Endometrium (tissue), 2 donors: ENCODE results near the gene ASTN2.
A peak's percentile ranks its signal among the peaks of the same experiment; 100 is the strongest.

ENCODE experiments used
- FAIRE-seq: peaks from 2 replicates; lab custom pipeline; 2012; peaks lifted over from hg19 to GRCh38; lab: Jason Lieb, UNC
- donor health status: control.
- donor health status: control.

ASTN2 gene

DNA sequence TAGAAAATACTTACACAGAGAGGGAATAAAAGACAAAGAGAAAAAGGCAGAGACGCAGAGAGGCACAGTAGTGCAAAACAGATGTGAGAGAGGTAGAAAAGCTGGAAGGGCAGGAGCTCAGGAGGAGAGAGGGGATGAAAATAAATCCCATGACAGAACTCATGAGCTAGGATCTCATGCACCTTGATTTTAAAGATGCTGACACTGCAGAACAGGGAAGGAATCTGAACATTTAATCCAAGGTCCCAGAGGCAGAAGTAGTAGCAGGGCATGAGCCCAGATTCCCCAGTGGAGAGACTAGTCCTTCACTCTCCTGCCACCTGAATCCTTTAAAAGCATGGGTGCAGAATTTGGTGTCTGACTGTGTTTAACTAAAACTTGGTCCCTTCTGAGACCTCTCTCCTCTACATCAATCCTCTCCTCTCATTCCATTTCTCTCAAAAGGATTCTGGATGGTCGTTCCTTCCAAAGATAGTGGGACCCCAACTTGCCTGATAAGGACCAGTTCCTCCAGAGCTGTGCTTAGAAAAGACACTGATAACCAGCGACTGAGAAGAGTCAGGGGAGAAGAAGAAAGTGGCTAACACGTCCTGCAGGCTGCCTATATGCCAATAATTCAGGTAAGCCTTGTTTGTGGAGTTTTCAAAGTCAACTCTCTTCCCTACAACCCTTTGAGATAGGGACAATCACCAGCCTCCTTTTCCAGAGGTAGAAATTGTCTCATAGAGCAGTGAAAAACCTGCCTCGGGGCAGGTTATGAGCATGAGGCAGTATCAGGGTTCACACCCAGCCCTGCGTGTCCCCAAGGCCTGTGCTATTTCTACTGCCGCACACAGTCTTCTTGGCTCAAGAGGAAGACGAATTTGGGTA is 931.0 kb downstream of the ASTN2 start:
- no peak for FAIRE-seq

DNA sequence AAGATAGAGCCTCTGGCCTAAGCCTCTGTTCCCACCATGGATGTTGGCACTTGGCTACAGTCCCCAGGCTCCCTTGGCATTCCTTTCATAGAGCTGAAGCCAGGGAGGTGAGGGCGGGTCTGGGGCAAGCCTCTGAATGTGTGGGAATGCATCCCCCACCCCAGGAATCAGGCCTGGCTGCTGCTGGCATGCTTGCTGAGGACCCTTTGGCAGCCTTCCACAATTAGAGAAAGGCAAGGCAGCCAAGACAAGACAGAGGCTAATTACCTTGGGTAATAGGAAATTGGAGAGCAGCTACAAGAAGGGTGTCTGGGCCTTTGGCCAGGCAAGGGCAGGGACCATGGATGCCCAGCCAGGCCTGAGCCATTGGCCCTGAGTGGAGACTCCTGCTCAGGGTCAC is 932.1 kb downstream of the ASTN2 start:
- FAIRE-seq: no peak

DNA sequence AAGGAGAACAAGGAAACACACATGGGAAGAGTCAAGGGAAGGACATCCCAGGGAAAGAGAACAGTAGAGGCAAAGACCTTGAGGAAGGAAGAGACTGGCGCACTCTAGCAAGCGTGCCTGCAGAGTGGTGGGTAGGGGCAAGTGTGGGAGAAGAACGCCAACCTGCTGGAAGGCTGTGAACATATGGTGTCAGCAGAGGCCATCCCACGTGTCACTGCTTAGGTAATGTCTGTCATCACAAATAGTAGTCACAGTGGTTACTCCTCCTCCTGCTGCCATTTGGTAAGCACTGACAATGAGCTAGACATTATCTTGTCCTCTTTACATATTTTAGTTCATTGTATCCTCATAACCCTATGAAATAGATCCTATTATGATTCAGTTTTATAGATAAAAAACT is 934.2 kb downstream of the ASTN2 start:
- no peak for FAIRE-seq

DNA sequence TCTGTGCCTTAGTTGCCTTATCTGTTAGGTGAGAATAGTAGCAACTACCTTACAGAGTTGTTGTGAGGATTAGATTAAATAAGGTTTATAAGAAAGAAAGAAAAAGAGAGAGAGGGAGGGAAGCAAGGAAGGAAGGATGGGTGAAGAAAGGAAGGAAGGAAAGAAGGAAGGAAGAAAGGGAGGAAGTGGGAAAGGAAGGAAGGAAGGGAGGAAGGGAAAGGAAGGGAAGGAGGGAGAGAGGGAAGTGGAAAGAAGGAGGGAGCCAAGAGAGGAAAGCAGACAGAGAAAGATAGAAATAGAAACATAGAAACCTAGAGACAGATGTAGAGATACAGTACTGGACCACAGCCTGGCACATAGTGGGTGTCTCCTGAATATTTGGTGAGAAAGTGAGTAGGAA is 934.9 kb downstream of the ASTN2 start:
- no peak for FAIRE-seq

DNA sequence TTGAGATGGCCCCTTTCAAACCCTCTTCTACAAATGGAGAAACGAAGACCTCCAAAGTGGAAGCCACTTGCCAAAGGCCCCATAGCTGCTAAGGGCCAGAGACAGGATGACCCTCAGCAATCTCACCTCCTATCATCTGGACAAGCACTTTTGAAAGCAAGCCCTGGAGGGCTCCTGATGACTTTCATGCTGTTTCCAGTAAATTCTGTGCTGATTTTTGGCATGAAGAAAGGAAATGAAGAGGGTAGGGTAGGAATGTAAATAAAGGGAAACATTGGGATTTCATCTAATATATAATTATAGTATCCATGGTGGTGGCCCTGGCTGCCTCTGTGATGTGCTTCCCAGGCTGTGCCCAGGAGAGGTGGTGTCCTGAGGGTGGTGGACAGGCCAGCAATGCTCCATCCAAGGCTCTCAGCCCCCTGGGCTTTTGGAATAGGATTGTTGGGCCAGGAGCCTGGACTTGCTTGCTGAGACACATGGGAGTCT is 935.8 kb downstream of the ASTN2 start:
- no peak for FAIRE-seq

DNA sequence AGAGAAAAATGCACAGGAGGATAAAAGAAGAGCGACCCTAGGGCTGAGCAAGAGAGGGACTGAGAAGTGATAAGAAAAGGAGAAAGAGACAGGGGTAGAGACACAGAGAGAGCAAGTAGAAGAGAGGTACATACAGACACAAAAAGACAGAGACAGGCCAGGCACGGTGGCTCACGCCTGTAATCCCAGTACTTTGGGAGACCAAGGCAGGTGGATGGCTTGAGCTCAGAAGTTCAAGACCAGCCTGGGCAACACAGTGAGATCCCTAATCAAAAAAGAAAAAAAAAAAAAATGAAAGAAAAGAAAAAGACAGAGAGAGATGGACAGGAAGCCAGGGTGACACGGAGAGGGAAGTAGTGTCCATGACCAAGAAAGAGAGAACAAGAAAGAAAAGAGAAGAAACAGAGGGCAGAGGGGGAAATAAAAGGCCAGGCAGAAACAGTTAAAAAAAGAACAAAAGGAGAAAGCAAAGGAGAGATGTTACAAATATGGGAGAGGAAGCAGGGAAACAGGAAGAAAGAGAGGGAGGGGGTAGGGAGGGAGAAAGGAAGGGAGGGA is 937.2 kb downstream of the ASTN2 start:
- no peak for FAIRE-seq

DNA sequence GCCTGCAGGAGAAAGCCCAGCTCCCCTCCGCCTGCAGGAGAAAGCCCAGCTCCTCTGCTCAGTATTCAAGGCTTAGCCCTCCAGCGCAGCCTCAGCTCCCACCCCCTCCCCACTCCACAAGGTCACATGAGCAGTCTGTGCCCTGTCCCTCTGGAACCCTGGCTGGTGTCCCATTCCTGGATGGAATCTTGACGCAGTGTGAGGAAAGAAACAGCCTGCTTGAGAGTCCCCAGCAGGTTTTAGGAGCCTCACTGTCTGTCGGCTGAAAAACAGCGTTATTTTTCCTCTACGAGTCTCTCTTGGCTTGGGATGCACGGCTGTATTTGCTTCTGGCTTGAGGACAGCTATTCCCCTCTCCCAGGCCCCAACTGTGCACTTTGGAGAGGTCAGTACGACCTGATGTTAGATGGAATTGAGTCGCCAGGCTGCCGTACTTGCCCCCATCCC is 937.9 kb downstream of the ASTN2 start:
- no peak for FAIRE-seq

DNA sequence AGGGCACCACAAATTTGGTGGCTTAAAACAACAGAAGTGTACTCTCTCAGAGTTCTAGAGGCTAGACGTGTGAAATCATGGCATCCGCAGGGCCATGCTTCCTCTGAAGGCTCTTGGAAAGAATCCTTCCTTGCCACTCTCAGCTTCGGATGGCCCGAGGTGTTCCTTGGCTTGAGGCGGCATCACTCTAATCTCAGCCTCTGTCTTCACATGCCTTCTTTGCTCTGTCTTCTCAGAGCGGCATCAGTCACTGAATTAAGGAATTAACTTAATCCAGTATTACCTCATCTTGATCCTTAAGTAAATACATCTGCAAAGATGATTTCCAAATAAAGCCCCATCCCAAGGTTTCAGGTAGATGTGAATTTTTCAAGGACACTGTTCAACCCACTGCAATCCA is 938.9 kb downstream of the ASTN2 start:
- no peak for FAIRE-seq

DNA sequence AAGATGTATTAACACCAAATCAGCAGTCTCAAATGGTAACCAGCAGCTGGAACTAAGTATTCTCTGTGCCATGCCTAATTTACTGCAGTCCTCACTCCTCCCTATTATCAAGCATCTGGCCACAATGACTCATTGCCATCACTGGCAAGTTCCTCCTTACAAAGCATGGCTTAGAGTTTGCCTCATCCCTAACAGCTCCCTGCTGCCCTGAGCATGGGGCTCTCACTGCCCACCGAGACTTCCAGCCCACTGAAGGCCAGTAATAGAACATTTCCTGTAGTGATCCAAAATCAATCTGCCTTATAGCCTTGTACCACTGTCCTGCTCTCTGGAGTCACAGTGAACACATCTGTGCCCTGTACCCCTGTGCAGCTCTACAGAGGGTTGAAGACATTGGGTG is 939.7 kb downstream of the ASTN2 start:
- FAIRE-seq: no peak

DNA sequence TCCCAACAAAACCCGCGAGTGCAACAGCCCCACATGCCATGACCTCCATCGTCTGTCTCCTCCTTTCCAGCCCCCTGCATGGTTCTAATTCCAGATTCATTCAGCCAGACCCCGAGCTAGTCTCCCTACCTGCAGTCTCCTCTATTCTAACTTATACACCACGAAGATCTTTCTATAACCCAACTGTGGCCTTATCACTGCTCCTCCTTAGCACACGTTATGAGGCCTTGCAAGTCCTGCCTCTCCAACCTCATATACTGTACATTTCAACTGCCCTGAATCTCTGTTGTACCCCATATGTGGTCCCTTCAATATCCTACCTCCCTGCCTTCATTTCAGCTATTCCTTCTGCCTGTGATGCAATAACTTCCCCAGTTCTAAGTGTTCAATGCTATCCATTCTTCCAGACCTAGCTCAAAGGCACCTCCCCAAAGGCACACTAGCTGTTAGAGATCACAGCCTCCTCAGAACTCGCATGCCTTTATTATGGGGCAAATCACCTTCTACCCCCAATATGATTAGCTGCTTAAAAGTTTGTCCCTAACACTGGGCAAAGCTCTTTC is 942.8 kb downstream of the ASTN2 start:
- FAIRE-seq: no peak

DNA sequence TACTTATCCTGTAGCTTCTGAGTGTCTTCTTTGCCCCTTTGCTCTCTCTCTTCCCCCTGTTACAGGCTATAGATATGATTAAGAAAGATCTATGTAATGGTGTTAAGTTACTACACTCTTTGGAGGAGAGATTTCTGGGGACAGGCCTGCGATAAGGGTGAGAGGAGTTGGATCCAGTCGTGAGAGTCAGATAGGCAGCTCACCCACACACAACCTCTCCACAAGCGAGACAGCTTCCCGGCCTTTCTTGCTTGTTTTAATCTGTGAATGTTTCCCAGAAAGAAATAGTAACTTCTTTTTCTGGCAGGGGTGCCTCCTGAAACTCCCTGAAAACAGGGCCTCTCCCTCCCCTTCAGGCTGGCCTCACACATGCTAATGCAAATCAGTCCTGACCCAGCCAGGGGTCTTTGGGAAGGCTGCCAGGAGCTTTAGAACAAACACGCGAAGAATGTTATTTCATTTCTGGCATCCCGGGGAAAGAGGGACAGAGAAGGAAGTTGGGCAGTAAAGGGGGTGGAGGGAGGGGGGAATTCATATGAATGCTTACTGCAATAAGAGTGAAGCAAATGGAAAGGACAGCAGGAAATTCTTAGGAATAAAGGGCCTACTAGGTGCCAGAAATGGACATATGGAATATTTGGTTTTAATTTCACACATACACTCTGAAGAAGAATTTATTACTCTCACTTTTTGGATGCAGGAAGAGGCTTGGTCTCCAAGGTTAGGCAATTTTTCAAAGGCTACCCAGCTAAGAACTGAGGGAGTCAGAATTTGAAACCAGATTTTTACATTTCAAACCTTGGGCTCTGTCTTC is 943.6 kb downstream of the ASTN2 start:
- FAIRE-seq: peak; percentile 26

DNA sequence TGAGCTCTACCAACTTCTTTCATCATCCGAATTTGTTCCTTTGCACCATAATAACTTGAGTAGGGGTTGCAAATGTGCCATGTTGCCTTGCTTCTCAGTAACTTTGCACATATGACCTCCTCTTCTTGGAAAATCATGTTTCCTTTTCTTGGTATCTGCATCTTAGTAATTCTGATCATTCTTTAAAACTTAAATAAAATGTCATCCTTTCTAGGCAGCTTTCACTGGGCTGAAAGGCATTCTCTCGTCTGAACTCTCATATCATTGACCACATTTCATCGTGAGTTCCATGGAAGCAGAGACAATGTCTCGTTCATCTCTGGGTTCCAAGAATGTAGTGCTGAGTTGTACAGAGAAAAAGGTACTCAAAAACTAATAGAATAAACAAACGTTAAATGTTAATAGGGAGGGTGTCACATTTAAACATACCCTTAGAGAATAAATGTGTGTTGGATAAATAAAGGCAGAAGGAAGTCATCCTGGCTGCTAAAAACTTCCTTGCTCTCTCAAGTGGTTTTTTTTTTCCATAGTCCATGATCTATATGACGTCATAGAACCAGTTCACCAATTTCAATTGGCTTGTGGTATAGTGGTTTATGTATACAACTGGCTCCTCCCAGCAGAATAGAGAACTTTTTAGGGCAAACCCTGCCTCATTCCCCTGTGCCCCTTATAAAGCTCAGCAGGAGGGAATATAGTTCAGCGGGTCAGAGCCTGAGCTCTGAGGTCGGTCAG is 945.9 kb downstream of the ASTN2 start:
- FAIRE-seq: no peak

DNA sequence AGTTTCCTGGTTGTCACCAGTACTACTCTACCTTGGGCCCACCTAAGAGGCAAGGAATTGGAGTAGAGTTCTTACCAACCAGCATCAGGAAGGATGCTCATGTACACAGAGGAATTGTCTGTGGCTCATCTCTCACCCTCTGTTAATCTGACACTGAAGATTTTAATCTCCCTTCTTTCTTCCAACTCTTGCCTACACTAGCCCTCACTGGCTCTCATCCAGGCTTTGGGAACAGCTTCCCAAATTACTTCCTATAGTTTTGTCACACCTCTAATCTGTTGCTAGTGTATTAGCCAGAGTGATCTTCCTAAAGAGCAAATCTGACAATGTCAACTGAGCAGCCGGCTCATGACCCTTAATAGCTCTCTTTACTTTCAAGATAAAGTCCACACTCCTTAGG is 946.5 kb downstream of the ASTN2 start:
- no peak for FAIRE-seq

DNA sequence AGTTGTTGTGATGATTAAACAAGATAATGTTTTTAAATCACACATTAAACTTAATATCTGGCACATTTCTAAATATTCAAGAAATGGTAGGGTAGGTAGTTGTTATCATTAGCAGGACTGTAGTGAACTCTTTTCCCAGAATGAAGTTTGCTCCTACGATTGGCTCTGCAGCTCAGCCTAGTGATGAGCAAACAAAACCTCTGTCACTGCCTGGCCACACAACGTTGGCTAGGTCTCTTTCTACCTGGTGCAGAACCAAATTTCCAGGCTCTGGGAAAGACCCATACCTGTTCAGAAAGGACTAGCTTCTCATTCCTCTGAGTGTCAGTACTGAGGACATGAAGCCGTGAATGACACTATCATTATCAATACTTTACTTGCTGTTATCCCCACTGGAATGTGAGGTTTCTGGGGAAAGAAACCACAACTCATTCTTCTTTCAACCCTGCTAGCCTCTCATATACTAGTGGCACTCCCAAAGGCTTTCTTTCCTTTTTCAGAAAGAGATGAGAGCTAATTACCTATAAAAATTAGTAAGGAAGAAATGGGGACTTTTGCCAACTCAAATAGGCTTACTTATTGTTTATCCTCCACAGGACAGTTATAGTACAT is 947.0 kb downstream of the ASTN2 start:
- FAIRE-seq: no peak

DNA sequence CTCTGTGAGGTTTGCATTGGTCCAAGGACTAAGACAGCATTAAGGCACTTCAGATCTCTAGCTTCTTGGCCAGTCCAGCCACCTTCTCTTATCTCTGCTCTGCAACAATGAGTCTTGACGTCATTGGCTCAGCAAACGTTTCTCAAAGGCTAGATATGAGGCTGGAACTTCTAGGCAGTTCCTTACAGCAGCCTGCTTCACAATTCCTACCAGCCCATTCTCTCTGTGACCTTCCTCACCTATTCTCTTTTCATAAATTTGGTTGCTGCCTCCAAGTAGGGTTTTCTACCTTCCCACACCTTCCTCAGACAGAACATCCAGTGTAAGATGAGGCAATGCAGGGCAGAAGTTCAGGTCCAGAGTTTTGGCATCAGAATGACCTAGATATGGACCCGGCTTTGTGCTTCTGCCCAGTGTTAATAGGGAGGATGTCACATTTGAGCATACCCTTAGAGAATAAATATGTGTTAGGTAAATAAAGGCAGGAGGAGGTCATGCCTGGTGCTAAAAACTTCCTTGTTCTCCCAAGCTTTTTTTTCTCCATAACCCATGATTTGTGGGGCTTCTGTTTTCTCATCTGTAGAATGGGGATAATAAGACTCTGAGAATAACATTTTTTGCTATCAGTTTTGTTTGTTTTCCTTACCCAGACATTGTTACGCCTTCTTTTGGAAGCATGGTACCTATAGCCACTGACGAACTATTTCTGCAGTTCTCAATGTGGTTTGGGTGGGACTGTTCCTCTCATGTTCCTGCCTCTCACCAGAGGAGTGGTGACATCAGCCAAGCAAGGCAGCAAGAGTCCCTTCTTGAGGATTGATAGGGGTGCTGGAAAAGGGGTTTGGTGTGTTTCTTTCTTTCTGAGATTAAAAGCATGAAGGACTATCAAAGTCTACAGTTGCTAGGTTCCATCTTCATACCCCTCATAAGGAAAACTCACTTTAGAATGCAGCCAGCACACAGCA is 948.3 kb downstream of the ASTN2 start:
- FAIRE-seq: no peak

DNA sequence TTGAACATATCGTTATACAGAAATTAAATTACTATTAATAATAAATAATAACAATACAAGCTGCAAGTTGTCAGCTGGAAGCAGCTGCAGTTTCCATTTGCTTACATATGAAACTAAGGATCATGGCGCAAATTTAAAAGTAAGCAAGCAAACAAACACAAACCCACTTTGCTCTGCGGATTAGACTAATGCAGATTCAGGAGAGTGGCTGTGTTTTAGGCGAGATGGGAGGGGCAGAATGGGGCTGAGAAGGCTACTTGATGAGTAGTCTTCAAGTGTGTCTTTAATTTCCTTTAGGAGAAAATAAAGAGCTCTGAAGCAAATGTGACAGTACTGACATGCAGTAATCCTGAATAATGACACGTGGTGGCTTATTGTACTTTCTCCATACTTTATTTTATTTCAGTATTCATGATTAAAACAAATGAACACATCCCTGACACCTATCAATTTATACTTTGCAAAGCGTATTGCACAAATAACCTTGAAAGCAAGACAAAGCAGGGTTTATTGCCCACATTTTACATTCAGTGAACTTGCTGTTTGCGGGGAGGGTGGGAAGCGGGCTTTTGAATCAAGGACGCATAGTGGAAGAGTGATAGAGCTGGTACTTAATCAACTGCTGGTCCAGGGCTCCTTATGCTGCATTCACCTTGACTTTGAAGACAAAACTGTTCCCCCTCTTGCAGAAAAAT is 949.1 kb downstream of the ASTN2 start:
- FAIRE-seq: no peak

DNA sequence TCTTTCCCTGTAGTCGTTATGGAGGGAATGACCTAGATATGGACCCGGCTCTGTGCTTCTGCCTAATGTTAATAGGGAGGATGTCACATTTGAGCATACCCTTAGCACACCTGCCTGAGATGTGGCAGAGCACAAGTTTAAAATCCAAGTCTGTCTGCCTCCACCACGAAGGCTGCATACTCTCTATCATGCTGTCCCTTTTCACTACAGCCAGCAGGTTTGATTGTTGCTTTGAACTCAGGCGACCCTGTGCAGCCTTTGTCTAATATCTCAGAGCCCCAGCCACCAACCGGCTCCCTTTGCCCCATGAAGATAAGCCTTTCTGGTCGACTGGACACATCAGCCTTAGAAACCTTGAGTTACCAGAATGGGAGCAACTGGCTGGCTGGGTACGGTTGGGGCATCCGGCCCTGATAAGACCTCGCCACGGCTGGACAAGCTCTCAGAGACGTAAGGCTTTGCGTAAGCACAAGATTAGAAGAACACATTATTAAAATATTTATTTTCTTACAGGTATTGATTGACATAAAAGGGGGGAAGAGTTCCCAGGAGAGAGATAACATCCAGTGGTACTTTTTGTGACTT is 949.8 kb downstream of the ASTN2 start:
- no peak for FAIRE-seq

DNA sequence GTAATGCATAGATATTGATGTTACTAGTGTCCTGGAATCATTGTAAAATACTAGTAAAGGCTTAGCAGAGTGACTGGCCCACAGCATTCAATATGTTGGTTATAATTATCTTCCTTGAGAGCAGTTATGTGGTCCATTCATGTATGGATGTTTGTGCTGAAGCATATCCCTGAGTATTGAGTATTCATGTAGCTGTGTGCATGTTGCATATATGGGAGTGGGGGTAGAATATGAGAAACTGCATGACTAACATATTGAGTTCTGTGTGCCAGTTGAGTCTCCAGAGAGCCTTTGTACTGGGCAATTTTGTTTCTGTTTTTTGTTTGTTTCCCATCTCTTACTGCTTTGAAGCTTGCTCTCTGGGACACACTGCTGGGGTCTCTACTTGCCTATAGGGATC is 950.4 kb downstream of the ASTN2 start:
- FAIRE-seq: no peak

DNA sequence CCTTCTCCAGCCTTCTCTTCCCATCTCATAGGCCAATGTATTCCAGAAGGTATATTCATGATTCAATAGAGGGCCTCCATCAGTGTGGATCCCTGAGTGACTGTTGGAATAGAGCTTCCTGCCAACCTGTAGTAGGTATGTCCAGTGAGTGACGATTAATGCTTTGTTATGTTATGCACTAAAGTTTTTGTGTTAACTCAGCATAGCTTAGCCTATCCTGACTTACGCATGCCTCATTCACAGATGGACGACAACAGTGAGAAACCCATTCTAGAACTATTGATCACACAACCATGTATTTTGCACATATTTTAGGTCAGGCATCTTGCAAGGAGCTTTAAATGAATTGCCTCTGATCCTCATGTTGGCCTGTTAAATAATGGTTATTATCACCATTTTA is 953.2 kb downstream of the ASTN2 start:
- FAIRE-seq: no peak
